ENCODE data around the gene NBPF4.

DNA sequence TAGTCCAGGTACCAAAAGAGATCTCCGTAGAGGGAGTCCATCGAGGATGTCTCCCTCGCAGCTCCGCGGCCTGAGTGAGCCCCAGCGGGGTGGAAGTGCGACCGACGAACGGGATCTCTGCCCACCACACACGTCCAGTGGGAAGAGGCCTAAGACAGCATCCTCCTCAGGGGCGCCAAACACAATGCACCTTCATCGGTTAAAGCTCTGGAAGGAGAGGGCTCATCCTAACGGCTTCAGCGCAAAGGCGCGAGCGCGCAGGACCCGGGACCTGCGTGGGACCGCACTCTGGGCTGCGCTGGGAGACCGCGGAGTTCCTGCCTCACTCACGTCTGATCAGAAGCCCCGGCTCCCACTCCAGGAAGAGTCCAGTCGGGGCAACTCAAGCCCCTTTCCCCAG lies 51.3 kb downstream of the NBPF4 start:
- TF ChIP-seq SIN3A (IDR thresholded peaks at IDR 0.05; ENCODE audit: borderline replicate concordance, insufficient read depth, low read length) (no peak), POLR2AphosphoS5 (IDR thresholded peaks at IDR 0.05; ENCODE audit: low read depth, low read length) (no peak)
